ENCODE results near the gene ASIC2. TPM values are rescaled to one million over a fixed set of nuclear protein-coding genes. Genes with fewer than 3 reads are reported as not detected.

Gene ASIC2
- total RNA-seq, 4 donors from 2014 or later = 0.80 to 1.8 (median 1.4) TPM; not detected in 1

DNA sequence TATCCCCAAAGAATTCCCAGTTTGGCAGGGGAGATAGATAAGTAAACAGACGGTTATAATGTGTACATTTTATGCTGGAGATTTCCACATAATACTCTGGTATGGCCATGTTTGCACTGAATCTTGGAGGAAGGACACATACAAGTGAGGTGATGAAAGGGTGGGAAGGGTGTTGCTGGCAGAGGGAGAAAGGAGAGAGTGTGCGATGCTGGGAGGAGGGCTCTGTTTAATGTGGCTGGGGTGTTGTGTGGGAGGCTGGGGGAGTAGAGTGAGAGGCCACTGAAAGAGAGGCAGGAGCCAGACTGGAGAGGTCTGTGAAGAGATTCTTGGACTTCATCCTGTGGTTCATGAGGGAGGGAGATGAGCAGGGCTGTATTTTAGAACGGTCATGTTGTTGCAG is 213.9 kb downstream of the ASIC2 start:
- Histone ChIP-seq H3K9me3 (no peaks in the 10 kb centered on the region), H3K4me3 (no peak overlapping the region), H3K27me3 (no peaks in the 10 kb centered on the region), H3K36me3 (no peaks in the 10 kb centered on the region), H3K4me1 (no peaks in the 10 kb centered on the region), H3K27ac (no peak overlapping the region)
- TF ChIP-seq, protein P1, sequence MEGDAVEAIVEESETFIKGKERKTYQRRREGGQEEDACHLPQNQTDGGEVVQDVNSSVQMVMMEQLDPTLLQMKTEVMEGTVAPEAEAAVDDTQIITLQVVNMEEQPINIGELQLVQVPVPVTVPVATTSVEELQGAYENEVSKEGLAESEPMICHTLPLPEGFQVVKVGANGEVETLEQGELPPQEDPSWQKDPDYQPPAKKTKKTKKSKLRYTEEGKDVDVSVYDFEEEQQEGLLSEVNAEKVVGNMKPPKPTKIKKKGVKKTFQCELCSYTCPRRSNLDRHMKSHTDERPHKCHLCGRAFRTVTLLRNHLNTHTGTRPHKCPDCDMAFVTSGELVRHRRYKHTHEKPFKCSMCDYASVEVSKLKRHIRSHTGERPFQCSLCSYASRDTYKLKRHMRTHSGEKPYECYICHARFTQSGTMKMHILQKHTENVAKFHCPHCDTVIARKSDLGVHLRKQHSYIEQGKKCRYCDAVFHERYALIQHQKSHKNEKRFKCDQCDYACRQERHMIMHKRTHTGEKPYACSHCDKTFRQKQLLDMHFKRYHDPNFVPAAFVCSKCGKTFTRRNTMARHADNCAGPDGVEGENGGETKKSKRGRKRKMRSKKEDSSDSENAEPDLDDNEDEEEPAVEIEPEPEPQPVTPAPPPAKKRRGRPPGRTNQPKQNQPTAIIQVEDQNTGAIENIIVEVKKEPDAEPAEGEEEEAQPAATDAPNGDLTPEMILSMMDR (IDR thresholded peaks at IDR 0.05) = no peak
- TF ChIP-seq POLR2A (IDR thresholded peaks at IDR 0.05) = no peak
- DNase-seq = no peak

DNA sequence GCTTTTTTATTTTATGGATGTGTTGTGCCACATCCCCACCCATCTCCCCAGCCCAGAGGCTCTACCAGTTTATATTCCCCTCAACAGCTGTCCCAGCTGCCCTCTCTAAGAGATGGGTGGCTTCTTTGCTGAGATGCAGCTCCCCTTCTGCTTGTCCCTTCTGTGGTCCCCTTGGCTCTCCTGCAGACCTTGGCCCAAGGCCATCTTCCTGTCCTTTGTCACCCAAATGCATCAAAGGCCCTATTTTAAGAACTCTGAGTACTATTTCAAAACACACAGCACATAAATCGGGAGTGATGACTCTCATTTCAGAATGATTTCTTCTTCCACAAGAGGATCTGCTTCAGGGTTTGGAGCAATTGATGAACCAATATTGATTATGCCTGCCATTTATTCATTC is 216.1 kb downstream of the ASIC2 start:
- Histone ChIP-seq H3K27ac (no peak overlapping the region), H3K36me3 (no peaks in the 10 kb centered on the region), H3K4me1 (no peaks in the 10 kb centered on the region), H3K27me3 (no peaks in the 10 kb centered on the region), H3K4me3 (no peak overlapping the region), H3K9me3 (no peaks in the 10 kb centered on the region)
- no peak for TF ChIP-seq POLR2A (IDR thresholded peaks at IDR 0.05)
- TF ChIP-seq, protein P1 (IDR thresholded peaks at IDR 0.05) = no peak
- DNase-seq = no peak

GRCh38 chr17:33073416-33073815 is 219.7 kb downstream of the ASIC2 start:
- no peaks in the 10 kb centered on the region for H3K4me1 ChIP-seq
- TF ChIP-seq, protein P1 (IDR thresholded peaks at IDR 0.05) = no peak
- TF ChIP-seq POLR2A (IDR thresholded peaks at IDR 0.05) = no peak
- no peak for DNase-seq
- H3K27me3 ChIP-seq = no peaks in the 10 kb centered on the region
- H3K9me3 ChIP-seq = no peaks in the 10 kb centered on the region
- H3K4me3 ChIP-seq = no peak overlapping the region
- H3K36me3 ChIP-seq = no peaks in the 10 kb centered on the region
- H3K27ac ChIP-seq = no peak overlapping the region

GRCh38 chr17:33072421-33073161 is 220.5 kb downstream of the ASIC2 start:
- Histone ChIP-seq H3K27me3 (no peaks in the 10 kb centered on the region), H3K4me1 (no peaks in the 10 kb centered on the region), H3K27ac (no peak overlapping the region), H3K9me3 (no peaks in the 10 kb centered on the region), H3K4me3 (no peak overlapping the region), H3K36me3 (no peaks in the 10 kb centered on the region)
- DNase-seq = no peak
- TF ChIP-seq, protein P1 (IDR thresholded peaks at IDR 0.05) = no peak
- no peak for TF ChIP-seq POLR2A (IDR thresholded peaks at IDR 0.05)

DNA sequence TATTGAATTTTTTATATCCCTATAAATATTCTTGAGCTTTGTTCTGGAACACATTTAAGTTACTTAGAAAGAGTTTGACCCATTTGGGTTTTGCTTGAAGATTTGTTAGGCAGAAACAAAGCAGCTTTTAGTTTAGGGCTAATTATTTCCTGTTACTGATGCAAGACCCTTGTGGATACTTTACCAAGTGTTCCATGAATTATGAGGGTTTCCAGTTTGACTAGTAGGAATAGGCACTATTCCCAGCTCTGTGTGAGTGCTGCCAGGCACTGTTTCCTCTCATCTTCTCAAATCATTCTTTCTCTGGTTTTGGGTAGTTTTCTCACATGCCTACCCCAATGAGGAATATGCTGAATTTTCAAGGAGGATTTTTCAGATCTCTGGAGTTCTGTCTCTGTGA is 221.4 kb downstream of the ASIC2 start:
- DNase-seq = no peak
- H3K36me3 ChIP-seq = no peaks in the 10 kb centered on the region
- no peaks in the 10 kb centered on the region for H3K4me1 ChIP-seq
- H3K27ac ChIP-seq = no peak overlapping the region
- no peak overlapping the region for H3K4me3 ChIP-seq
- H3K27me3 ChIP-seq = no peaks in the 10 kb centered on the region
- no peaks in the 10 kb centered on the region for H3K9me3 ChIP-seq
- TF ChIP-seq, protein P1 (IDR thresholded peaks at IDR 0.05) = no peak
- no peak for TF ChIP-seq POLR2A (IDR thresholded peaks at IDR 0.05)
